AG04450 (cell line): ENCODE data around the gene OPA1. TPM values are rescaled to one million over a fixed set of nuclear protein-coding genes. Genes with fewer than 3 reads are reported as not detected.

Experiments used
- CTCF ChIA-PET: fragments of 300-600, 350-600 bp; formaldehyde crosslinking; extraction: SDS; loops from one replicate; lab custom pipeline; 2022; ENCODE audit warnings: antibody characterized with exemption, inconsistent platforms; lab: Charles Lee
- POLR2A ChIA-PET: fragments of 350-600 bp; formaldehyde crosslinking; extraction: SDS; loops from one replicate; lab custom pipeline; 2021; ENCODE audit warnings: antibody characterized with exemption, inconsistent platforms; lab: Yijun Ruan, JAX
- DNase-seq: peaks from one replicate; pipeline ENCODE4 v3.0.0-alpha.2; 2011; ENCODE audit warnings: low read depth, low spot score
- H3K27ac ChIP-seq: one replicate; pipeline ENCODE4 v1.5.1; 2012; ENCODE audit warnings: low read depth, low read length, control low read depth
- H3K27me3 ChIP-seq: one replicate; pipeline ENCODE4 v1.6.0; 2012; ENCODE audit warnings: low read length; ENCODE audit not compliant: control insufficient read depth, insufficient read depth
- H3K4me3 ChIP-seq: 2 replicates; pipeline ENCODE4 v1.5.1; 2011; ENCODE audit warnings: mild to moderate bottlenecking, low read depth, low read length, control low read depth
- H3K9me3 ChIP-seq: 2 replicates; pipeline ENCODE4 v1.5.1; 2012; ENCODE audit warnings: low read length; ENCODE audit not compliant: control insufficient read depth, insufficient read depth
- CTCF ChIP-seq: IDR thresholded peaks from 2 replicates; pipeline ENCODE4 v1.5.1; 2011; ENCODE audit warnings: low read depth, low read length, control low read depth, inconsistent platforms
- polyA plus RNA-seq: library from polyadenylated mRNA; depleted of rRNA; stranded (reverse); fragments of >200 nt; gene quantifications from 2 replicates; pipeline ENCODE4 v1.2.3, GENCODE V29; 2011

OPA1 gene
- polyA plus RNA-seq, 1 experiment: 52.1 TPM

GRCh38 chr3:193714523-193715137, 121.6 kb downstream of the OPA1 start:
- Histone ChIP-seq H3K27ac (no peak overlapping the region), H3K9me3 (peaks cover 12% of the 10 kb centered on the region), H3K27me3 (peaks cover 4% of the 10 kb centered on the region), H3K4me3 (no peak overlapping the region)
- no peak for TF ChIP-seq CTCF
- ChIA-PET CTCF (no interaction called here), POLR2A (no interaction called here)
- no peak for DNase-seq

GRCh38 chr3:193716150-193716549, 123.1 kb downstream of the OPA1 start:
- no peak for TF ChIP-seq CTCF
- Histone ChIP-seq H3K4me3 (no peak overlapping the region), H3K27ac (no peak overlapping the region), H3K27me3 (peaks cover 6% of the 10 kb centered on the region), H3K9me3 (peaks cover 12% of the 10 kb centered on the region)
- DNase-seq: no peak
- ChIA-PET POLR2A (no interaction called here), CTCF (no interaction called here)

GRCh38 chr3:193719735-193720134, 126.7 kb downstream of the OPA1 start:
- DNase-seq: no peak
- ChIA-PET POLR2A (no interaction called here), CTCF (no interaction called here)
- peaks cover 8% of the 10 kb centered on the region for H3K9me3 ChIP-seq
- no peak for TF ChIP-seq CTCF
- no peak overlapping the region for H3K4me3 ChIP-seq
- H3K27me3 ChIP-seq: peaks cover 11% of the 10 kb centered on the region
- H3K27ac ChIP-seq: no peak overlapping the region

GRCh38 chr3:193720169-193720568, 127.2 kb downstream of the OPA1 start:
- H3K9me3 ChIP-seq: peaks cover 4% of the 10 kb centered on the region
- no peak for DNase-seq
- CTCF ChIA-PET: no interaction called here
- no peak overlapping the region for H3K27ac ChIP-seq
- H3K27me3 ChIP-seq: peaks cover 11% of the 10 kb centered on the region
- no peak for TF ChIP-seq CTCF
- POLR2A ChIA-PET: no interaction called here
- no peak overlapping the region for H3K4me3 ChIP-seq

GRCh38 chr3:193722566-193722965, 129.6 kb downstream of the OPA1 start:
- ChIA-PET CTCF (no interaction called here), POLR2A (no interaction called here)
- H3K9me3 ChIP-seq: no peaks in the 10 kb centered on the region
- TF ChIP-seq CTCF: no peak
- peaks cover 16% of the 10 kb centered on the region for H3K27me3 ChIP-seq
- no peak overlapping the region for H3K27ac ChIP-seq
- no peak for DNase-seq
- H3K4me3 ChIP-seq: no peak overlapping the region
